Fibroblast of the aortic adventitia (primary cell): ENCODE measurements around the gene EPB42. TPM values are rescaled to one million over a fixed set of nuclear protein-coding genes. Genes with fewer than 3 reads are reported as not detected.
"Not testable (repeated sequence)": the region's sequence is repeated elsewhere in the genome, so short reads cannot be mapped to it uniquely, and the experiment has no call there.

Experiments used
- DNase-seq: peaks from one replicate; pipeline ENCODE4 v3.0.0-alpha.2; 2010; ENCODE audit warnings: low read depth
- H3K4me3 ChIP-seq: 2 replicates; pipeline ENCODE4 v1.5.1; 2011; ENCODE audit warnings: low read depth, mild to moderate bottlenecking, control low read depth, low read length, moderate library complexity
- small RNA-seq: library from RNA; depleted of rRNA; stranded (forward); fragments of <200 nt; gene quantifications from one replicate; pipeline ENCODE3, GENCODE V24; 2012
- total RNA-seq: library from RNA; depleted of rRNA; stranded (reverse); fragments of >200 nt; gene quantifications from 2 replicates; pipeline ENCODE4 v1.2.3, GENCODE V29; 2012; ENCODE audit warnings: low replicate concordance
- TF ChIP-seq, protein P1 (sequence below): IDR thresholded peaks from 2 replicates; pipeline ENCODE4 v1.5.1; 2011; ENCODE audit warnings: mild to moderate bottlenecking, low read length, control low read depth, inconsistent platforms; ENCODE audit not compliant: insufficient read depth

The EPB42 gene
- total RNA-seq, 1 donor, result not detected

DNA sequence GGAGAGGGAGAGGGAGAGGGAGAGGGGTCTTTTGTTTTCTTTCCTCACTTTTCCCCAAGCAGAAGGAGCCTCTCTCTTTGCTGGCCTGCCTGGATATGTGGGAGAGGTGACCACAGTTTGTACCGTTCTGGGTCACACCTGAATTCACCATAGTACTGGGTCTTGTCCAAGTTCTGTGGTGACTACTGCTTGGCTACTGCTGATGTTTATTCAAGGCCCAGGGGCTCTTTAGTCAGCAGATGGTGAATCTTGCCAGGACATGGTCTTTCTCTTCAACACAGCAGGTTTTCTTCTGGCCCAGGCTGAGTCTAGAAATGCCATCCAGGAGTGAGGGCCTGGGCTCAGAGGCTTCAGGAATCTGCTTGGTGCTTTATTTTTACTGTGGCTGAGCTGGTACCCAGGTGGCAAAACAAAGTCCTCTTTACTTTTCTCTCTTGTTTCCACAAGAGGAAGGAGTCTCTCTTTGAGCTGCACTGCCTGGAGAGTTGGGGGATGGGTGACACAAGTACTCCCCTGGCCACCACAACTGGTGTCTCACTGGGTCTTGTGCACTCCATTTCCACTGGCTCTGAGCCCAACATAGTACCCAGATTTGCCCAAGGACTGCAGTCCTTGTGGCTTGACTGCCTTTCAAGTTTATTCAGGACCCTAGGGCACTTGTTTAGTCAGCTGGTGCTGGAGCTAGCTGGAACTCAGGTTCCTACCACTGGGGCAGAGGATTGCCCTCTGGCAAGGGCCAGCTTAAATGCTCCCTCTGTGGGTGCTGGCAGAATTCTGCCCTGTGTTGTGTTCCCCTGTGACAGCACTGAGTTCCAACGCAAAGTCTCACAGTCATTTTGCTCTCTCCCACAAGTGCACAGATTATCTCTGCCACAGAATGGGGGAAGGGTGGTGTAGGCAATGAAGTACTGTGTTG, 52.4 kb downstream of the EPB42 start:
- DNase-seq, result peak; percentile 38
- no peak overlapping the region for H3K4me3 ChIP-seq
- TF ChIP-seq, protein P1, sequence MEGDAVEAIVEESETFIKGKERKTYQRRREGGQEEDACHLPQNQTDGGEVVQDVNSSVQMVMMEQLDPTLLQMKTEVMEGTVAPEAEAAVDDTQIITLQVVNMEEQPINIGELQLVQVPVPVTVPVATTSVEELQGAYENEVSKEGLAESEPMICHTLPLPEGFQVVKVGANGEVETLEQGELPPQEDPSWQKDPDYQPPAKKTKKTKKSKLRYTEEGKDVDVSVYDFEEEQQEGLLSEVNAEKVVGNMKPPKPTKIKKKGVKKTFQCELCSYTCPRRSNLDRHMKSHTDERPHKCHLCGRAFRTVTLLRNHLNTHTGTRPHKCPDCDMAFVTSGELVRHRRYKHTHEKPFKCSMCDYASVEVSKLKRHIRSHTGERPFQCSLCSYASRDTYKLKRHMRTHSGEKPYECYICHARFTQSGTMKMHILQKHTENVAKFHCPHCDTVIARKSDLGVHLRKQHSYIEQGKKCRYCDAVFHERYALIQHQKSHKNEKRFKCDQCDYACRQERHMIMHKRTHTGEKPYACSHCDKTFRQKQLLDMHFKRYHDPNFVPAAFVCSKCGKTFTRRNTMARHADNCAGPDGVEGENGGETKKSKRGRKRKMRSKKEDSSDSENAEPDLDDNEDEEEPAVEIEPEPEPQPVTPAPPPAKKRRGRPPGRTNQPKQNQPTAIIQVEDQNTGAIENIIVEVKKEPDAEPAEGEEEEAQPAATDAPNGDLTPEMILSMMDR, result no peak

DNA sequence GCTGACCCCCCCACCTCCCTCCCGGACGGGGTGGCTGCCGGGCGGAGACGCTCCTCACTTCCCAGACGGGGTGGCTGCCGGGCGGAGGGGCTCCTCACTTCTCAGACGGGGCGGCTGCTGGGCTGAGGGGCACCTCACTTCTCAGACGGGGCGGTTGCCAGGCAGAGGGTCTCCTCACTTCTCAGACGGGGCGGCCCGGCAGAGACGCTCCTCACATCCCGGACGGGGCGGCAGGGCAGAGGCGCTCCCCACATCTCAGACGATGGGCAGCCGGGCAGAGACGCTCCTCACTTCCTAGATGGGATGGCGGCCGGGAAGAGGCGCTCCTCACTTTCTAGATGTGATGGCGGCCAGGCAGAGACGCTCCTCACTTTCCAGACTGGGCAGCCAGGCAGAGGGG, 53.6 kb downstream of the EPB42 start:
- H3K4me3 ChIP-seq, DNase-seq: not testable (repeated sequence)

DNA sequence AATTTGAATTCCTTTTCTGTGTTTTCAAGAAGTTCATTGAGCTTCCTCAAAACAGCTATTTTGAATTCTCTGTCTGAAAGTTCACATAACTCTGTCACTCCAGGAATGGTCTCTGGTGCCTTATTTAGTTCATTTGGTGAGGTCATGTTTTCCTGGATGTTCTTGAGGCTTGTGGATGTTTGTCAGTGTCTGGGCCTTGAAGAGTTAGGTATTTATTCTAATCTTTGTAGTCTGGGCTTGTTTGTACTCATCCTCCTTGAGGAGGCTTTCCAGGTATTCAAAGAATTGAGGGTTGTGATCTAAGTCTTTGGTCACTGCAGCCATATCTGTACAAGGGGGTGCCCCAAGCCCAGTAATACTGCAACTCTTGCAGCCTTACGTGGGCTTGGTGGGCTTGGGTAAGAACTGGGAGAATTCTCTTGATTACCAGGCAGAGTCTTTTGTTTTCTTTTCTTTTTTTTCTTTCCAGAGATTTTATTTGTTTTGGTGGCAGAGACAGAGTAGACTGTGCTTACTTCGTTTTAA, 55.0 kb downstream of the EPB42 start:
- DNase-seq, result no peak

DNA sequence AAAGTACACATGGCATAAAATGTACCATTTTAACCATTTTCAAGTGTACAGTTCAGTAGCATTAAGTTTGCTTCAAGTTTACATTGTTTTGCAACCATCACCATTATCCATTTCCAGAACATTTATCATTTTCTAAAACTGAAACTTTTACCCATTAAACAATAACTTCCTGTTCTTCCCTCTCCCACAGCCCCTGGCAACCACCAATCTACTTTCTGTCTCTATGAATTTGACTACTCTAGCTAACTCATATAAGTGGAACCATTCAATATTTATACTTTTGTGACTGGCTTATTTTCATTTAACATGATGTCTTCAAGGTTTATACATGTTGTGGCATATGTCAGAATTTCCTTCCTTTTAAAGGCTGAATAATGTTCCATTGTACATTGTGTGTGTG, 67.5 kb downstream of the EPB42 start:
- TF ChIP-seq, protein P1, result no peak
- no peak overlapping the region for H3K4me3 ChIP-seq
- no peak for DNase-seq

More for the DNA sequence above, 55.0 kb downstream of the EPB42 start:
- TF ChIP-seq, protein P1, result no peak
- no peak overlapping the region for H3K4me3 ChIP-seq

DNA sequence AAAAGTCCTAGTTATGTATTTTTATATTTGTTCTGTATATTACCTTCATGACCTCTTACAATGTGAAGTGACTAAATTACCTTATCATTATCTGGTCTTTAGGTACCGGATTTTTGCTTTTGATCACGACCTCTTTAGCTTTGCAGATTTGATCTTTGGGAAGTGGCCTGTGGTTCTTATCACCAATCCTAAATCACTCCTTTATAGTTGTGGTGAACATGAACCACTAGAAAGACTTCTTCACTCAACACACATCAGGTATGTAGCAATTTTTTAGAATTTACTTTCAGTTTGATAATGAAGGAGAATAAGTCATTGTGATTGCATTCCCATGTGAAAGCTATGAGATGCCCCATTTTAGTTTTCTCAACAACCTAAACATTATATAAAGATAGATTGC, 69.1 kb downstream of the EPB42 start:
- H3K4me3 ChIP-seq, result no peak overlapping the region
- TF ChIP-seq, protein P1, result no peak
- no peak for DNase-seq

DNA sequence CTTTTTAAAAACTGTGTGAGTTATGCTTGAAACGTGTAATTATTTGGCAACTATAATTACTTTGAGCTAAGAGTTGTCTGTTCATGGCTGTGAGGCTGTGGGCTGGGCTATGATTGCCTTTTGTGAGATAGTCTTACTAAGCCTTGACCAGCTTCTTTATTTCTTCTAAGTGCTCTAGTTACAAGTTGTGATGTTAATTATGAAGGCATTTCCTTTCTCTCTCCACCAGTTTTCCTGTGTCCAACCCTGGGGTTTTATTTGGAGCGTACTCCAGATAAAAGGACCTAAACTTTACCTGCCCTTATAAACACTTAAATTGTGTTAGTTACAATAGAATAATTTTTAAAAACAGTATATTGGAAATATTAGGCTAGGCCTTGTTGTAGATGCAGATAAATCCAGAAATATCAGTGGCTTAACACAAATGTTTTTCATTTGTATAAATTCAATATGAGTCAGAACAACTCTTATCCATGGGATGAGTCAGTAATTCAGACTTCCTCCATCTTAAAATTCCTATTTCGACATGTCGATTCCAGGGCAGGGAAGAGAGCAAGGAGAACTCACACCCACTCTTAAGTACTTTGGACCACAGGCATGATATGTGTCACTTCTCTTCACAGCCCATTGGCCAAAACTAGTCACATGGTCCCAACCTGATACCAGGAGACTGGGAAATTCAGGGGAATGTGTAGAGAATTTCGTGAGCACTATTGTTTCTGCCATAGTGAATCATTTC, 70.5 kb downstream of the EPB42 start:
- TF ChIP-seq, protein P1, result no peak
- H3K4me3 ChIP-seq, result no peak overlapping the region
- DNase-seq, result peak; percentile 90

Small RNA genes within 50 kb of the gene (small RNA-seq; reads per million reads assigned to genes)
- not detected for gene RF00019

Other genes with a start within 250 kb of the EPB42 start
- gene UBR1, start 115.0 kb downstream of the EPB42 start, total RNA-seq, result 14.1 and 38.1 TPM in 2 replicates
- 9.6 and 18.5 TPM in 2 replicates for gene TMEM62, start 87.4 kb downstream of the EPB42 start, total RNA-seq
- 44.6 and 61.2 TPM in 2 replicates for gene CCNDBP1, start 35.6 kb downstream of the EPB42 start, total RNA-seq
- gene TGM5, start 45.9 kb upstream of the EPB42 start, total RNA-seq, result not detected in 2 replicates
- gene TGM7, start 81.2 kb upstream of the EPB42 start, total RNA-seq, result not detected in 2 replicates
- 1.4 and 10.2 TPM in 2 replicates for gene LCMT2, start 109.6 kb upstream of the EPB42 start, total RNA-seq
- gene ZSCAN29, start 150.0 kb upstream of the EPB42 start, total RNA-seq, result 17.1 and 65.6 TPM in 2 replicates
- gene TUBGCP4, start 150.1 kb upstream of the EPB42 start, total RNA-seq, result 7.1 and 10.7 TPM in 2 replicates